Stomach (tissue), 9 donors: ENCODE data around the gene NR1D1. TPM values are rescaled to one million over a fixed set of nuclear protein-coding genes. Genes with fewer than 3 reads are reported as not detected.

Experiments used
- DNase-seq, 2 donors: peaks; one replicate each; pipeline versions ENCODE4 v3.0.0 to v3.0.0-alpha.2; 2013 to 2019
- H3K27ac ChIP-seq, 5 donors: fragments of 200-600 bp in 4 of 5; sonication (generic) in 4 of 5; one replicate each; pipeline ENCODE4 v1.5.1; 2013 to 2019; ENCODE audit warnings: mild to moderate bottlenecking in 1 of 5, moderate library complexity in 1 of 5
- H3K27me3 ChIP-seq, 3 donors: fragments of 200-600 bp; sonication (generic); one replicate each; pipeline ENCODE4 v1.5.1; 2017 to 2019; ENCODE audit warnings: mixed run types in 1 of 3
- H3K36me3 ChIP-seq, 4 donors: fragments of 200-600 bp; sonication (generic); 1 replicate in 3 of 4; 2 replicates in 1 of 4; pipeline ENCODE4 v1.5.1; 2016 to 2019
- H3K4me1 ChIP-seq, 4 donors: fragments of 200-600 bp; sonication (generic); one replicate each; pipeline ENCODE4 v1.5.1; 2016 to 2019
- H3K4me3 ChIP-seq, 4 donors: fragments of 200-600 bp; sonication (generic) in 3 of 4; one replicate each; pipeline ENCODE4 v1.5.1; 2016 to 2019; ENCODE audit warnings: mild to moderate bottlenecking in 1 of 4
- H3K9me3 ChIP-seq, 4 donors: fragments of 200-600 bp; sonication (generic); one replicate each; pipeline ENCODE4 v1.5.1; 2016 to 2019
- CTCF ChIP-seq, 7 experiments: fragments of 450-650 bp in 4 of 7; fragments of 200-600 bp in 3 of 7; sonication (generic) in 3 of 7; IDR thresholded peaks; one replicate each; pipeline ENCODE4 v1.5.1; 2016 to 2019; ENCODE audit warnings: antibody characterized with exemption in 7 of 7, control low read depth in 2 of 7, mild to moderate bottlenecking in 1 of 7
- EP300 ChIP-seq: sonication (generic); formaldehyde crosslinking; IDR thresholded peaks from one replicate; pipeline ENCODE4 v1.6.1; 2017; ENCODE audit warnings: antibody characterized with exemption
- POLR2A ChIP-seq, 4 donors: fragments of 450-650 bp; IDR thresholded peaks; one replicate each; pipeline ENCODE4 v1.6.1; 2016; ENCODE audit warnings: antibody characterized with exemption in 4 of 4, control low read depth in 2 of 4, mild to moderate bottlenecking in 1 of 4, moderate library complexity in 1 of 4
- POLR2AphosphoS5 ChIP-seq, 3 donors: sonication (generic); formaldehyde crosslinking; IDR thresholded peaks; one replicate each; pipeline ENCODE4 v1.6.1; 2016; ENCODE audit warnings: antibody characterized with exemption in 3 of 3
- WGBS, 5 donors: extraction: QIAGEN DNeasy Blood & Tissue Kit in 3 of 5; methylation state at CpG; one replicate each; pipeline versions ENCODE4 v1.1.5 to v1.1.7; 2013 to 2018; 5-methylcytosine and 5-hydroxymethylcytosine counted together
- intact Hi-C: fragments of 100-400 bp; cut with DNase I; formaldehyde crosslinking; loops from one replicate; pipeline ENCODE4 v1.15.1; 2023; ENCODE audit warnings: low total_unique reads
- polyA plus RNA-seq, 3 donors: library from polyadenylated mRNA; stranded (reverse); fragments of 200-250 nt; gene quantifications; one replicate each; pipeline ENCODE4 v1.2.3, GENCODE V29; 2013
- total RNA-seq, 5 donors: library from RNA; depleted of rRNA; stranded (reverse); fragments of >200 nt; gene quantifications; one replicate each; pipeline versions ENCODE4 v1.1.0 to v1.2.3, GENCODE V29; 2014 to 2016
- donor health status: healthy with polysubstance abuse.
- donor health status: Bipolar disorder and iron deficiency.
- donor health status: healthy.

The NR1D1 gene
- total and polyA plus RNA-seq, 8 donors = 2.8 to 20.5 (median 9.3) TPM

DNA sequence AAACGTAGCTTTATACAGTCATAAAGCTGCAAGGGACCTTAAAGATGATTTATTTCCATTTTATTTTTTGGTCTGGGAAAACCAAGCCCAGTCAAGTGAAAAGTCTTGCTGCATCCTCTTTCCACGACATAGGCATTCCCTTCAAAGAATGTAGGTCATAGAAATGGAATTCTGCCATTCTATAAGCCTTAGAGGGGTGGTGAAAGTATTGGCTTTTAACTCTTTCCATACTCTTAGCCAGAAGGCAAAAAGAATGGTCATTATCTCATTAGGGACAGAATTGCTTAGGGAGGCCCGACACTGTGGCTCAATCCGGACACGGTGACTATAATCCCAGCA lies 13.5 kb upstream of the NR1D1 start:
- no peak for DNase-seq
- WGBS, 5 donors = 39 to 50% (median 45%) methylated on average over 5 of the region's 5 CpGs
- Histone ChIP-seq H3K4me1 (peaks cover 46 to 74% (median 65%) of the 10 kb centered on the region in 4 donors), H3K9me3 (no peaks in the 10 kb centered on the region), H3K27ac (peak overlapping the region; percentile 93 to 98 (median 97)), H3K4me3 (peak overlapping the region in 3 of 4 donors; percentile 43 to 55 (median 44)), H3K36me3 (no peaks in the 10 kb centered on the region), H3K27me3 (no peaks in the 10 kb centered on the region)
- no peak for TF ChIP-seq EP300
- TF ChIP-seq POLR2A (IDR thresholded peaks at IDR 0.05) = no peak
- no peak for TF ChIP-seq CTCF (IDR thresholded peaks at IDR 0.05)
- no peak for TF ChIP-seq POLR2AphosphoS5 (IDR thresholded peaks at IDR 0.05)
- intact Hi-C loops = no loop called here

GRCh38 chr17:40113110-40113906 lies 12.9 kb upstream of the NR1D1 start:
- Histone ChIP-seq H3K4me1 (peaks cover 52 to 78% (median 70%) of the 10 kb centered on the region in 4 donors), H3K36me3 (no peaks in the 10 kb centered on the region), H3K9me3 (no peaks in the 10 kb centered on the region), H3K4me3 (peak overlapping the region; percentile 43 to 55 (median 46)), H3K27me3 (no peaks in the 10 kb centered on the region), H3K27ac (peak overlapping the region; percentile 93 to 98 (median 97))
- peak in 5 of 7 experiments; percentile 80 to 99 (median 84) for TF ChIP-seq CTCF (IDR thresholded peaks at IDR 0.05)
- peak; percentile 75 to 98 (median 97) for TF ChIP-seq POLR2AphosphoS5 (IDR thresholded peaks at IDR 0.05)
- TF ChIP-seq POLR2A (IDR thresholded peaks at IDR 0.05) = peak in 1 of 4 donors; percentile 15
- TF ChIP-seq EP300 = no peak
- 0 to 1% (median 1%) methylated on average over 17 of the region's 17 CpGs for WGBS, 5 donors
- DNase-seq = peak; percentile 95 to 98
- intact Hi-C loops = no loop called here

GRCh38 chr17:40112718-40113109 lies 12.3 kb upstream of the NR1D1 start:
- intact Hi-C loops = no loop called here
- Histone ChIP-seq H3K9me3 (no peaks in the 10 kb centered on the region), H3K36me3 (no peaks in the 10 kb centered on the region), H3K27ac (peak overlapping the region; percentile 79 to 98 (median 97)), H3K27me3 (no peaks in the 10 kb centered on the region), H3K4me3 (no peak overlapping the region), H3K4me1 (peaks cover 58 to 84% (median 74%) of the 10 kb centered on the region in 4 donors)
- TF ChIP-seq POLR2A (IDR thresholded peaks at IDR 0.05) = no peak
- no peak for TF ChIP-seq CTCF (IDR thresholded peaks at IDR 0.05)
- no peak for TF ChIP-seq EP300
- TF ChIP-seq POLR2AphosphoS5 (IDR thresholded peaks at IDR 0.05) = peak in 2 of 3 donors; percentile 2 to 3
- peak in 1 of 2 donors; percentile 72 for DNase-seq
- 42 to 55% (median 51%) methylated on average over 4 of the region's 4 CpGs for WGBS, 5 donors

DNA sequence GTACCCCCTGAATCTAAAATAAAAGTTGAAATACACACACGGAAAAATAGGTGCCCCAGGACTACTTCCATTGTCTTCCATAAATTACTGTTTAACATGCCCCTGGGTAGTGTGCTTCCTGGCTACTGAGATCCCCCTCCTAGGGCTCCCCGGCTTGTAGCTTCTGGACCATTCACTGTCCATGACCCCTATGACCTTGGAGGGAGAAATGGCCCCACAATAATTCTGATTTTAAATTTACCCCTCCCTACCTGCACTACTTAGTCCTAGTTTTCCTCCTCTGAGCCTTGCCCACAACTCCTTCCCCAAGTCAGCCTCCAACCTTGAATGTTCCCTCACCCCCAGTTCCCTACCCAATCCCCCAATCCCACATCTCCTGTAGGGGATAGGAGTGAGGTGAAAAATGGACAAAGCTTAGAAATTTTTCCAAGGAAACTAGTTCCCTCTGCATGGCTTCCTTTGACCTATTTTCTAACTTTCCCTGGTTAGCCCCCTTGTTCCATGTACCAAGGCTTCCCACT lies 11.9 kb upstream of the NR1D1 start:
- Histone ChIP-seq H3K9me3 (no peaks in the 10 kb centered on the region), H3K4me3 (no peak overlapping the region), H3K36me3 (no peaks in the 10 kb centered on the region), H3K27ac (peak overlapping the region; percentile 79 to 98 (median 97)), H3K4me1 (peaks cover 62 to 89% (median 79%) of the 10 kb centered on the region in 4 donors), H3K27me3 (no peaks in the 10 kb centered on the region)
- intact Hi-C loops = no loop called here
- DNase-seq = peak in 1 of 2 donors; percentile 30
- 4 to 25% (median 14%) methylated on average over 2 of the region's 2 CpGs for WGBS, 5 donors
- no peak for TF ChIP-seq POLR2AphosphoS5 (IDR thresholded peaks at IDR 0.05)
- TF ChIP-seq POLR2A (IDR thresholded peaks at IDR 0.05) = no peak
- TF ChIP-seq EP300 = no peak
- no peak for TF ChIP-seq CTCF (IDR thresholded peaks at IDR 0.05)
